H1 (cell line): ENCODE measurements around the gene ANXA6. TPM values are rescaled to one million over a fixed set of nuclear protein-coding genes. Genes with fewer than 3 reads are reported as not detected.

Experiments
- CTCF ChIA-PET: fragments of 300-600 bp; sonication (Branson Sonifier 250); formaldehyde crosslinking; loops from one replicate; lab custom pipeline; 2021; ENCODE audit not compliant: partially characterized antibody; lab: Charles Lee
- POLR2A ChIA-PET: fragments of 300-600 bp; sonication (Branson Sonifier 250); formaldehyde crosslinking; loops from one replicate; lab custom pipeline; 2021; ENCODE audit warnings: inconsistent platforms; ENCODE audit not compliant: partially characterized antibody; lab: Charles Lee
- DNase-seq, 2 experiments: peaks; one replicate each; pipeline versions ENCODE4 v3.0.0 to v3.0.0-alpha.2; 2010 to 2022; ENCODE audit warnings: low spot score in 2 of 2, low read depth in 1 of 2, mixed read lengths in 1 of 2
- FAIRE-seq: peaks from 2 replicates; lab custom pipeline; 2011; peaks lifted over from hg19 to GRCh38; lab: Jason Lieb, UNC
- H2AFZ ChIP-seq: 2 replicates; pipeline ENCODE4 v1.8.1; 2012; ENCODE audit warnings: low read length, inconsistent platforms
- H2AK5ac ChIP-seq: 2 replicates; pipeline ENCODE4 v1.6.1; 2013; ENCODE audit warnings: low read depth, low read length
- H2BK120ac ChIP-seq: replicated peaks from 2 replicates; pipeline ENCODE3; 2013; ENCODE audit warnings: low read depth, low read length, inconsistent platforms
- H2BK12ac ChIP-seq: 2 replicates; pipeline ENCODE4 v1.6.1; 2013; ENCODE audit warnings: low read depth, low read length
- H2BK15ac ChIP-seq: 2 replicates; pipeline ENCODE4 v1.6.1; 2013; ENCODE audit warnings: low read length
- H2BK20ac ChIP-seq: 2 replicates; pipeline ENCODE4 v1.6.1; 2013; ENCODE audit warnings: low read length
- H2BK5ac ChIP-seq: 2 replicates; pipeline ENCODE4 v1.6.1; 2013; ENCODE audit warnings: low read depth, low read length
- H3K14ac ChIP-seq: 2 replicates; pipeline ENCODE4 v1.6.1; 2013; ENCODE audit warnings: inconsistent platforms; ENCODE audit not compliant: insufficient read length
- H3K18ac ChIP-seq: 2 replicates; pipeline ENCODE4 v1.6.1; 2013; ENCODE audit warnings: low read length; ENCODE audit errors: extremely low read depth
- H3K23ac ChIP-seq: 2 replicates; pipeline ENCODE4 v1.6.1; 2013; ENCODE audit warnings: inconsistent platforms; ENCODE audit not compliant: insufficient read length
- H3K23me2 ChIP-seq: 2 replicates; pipeline ENCODE4 v1.6.1; 2013; ENCODE audit warnings: low read depth, low read length
- H3K27ac ChIP-seq: 2 replicates; pipeline ENCODE4 v1.6.1; 2011; ENCODE audit warnings: low read depth, low read length, inconsistent platforms
- H3K27me3 ChIP-seq, 4 experiments: replicated peaks in 1 of 4; 1 replicate in 1 of 4; 2 replicates in 3 of 4; pipeline versions ENCODE4 v1.6.1 to v1.8.1; 2011 to 2013; ENCODE audit warnings: low read length in 3 of 4, mild to moderate bottlenecking in 3 of 4, inconsistent platforms in 2 of 4, mixed read lengths in 2 of 4, moderate library complexity in 1 of 4; ENCODE audit not compliant: control insufficient read depth in 3 of 4, insufficient read depth in 3 of 4; ENCODE audit errors: extremely low read depth in 1 of 4
- H3K36me3 ChIP-seq, 4 experiments: 2 replicates each; pipeline versions ENCODE4 v1.6.1 to v1.8.1; 2011 to 2013; ENCODE audit warnings: mild to moderate bottlenecking in 4 of 4, low read length in 3 of 4, moderate library complexity in 2 of 4, control low read depth in 1 of 4, inconsistent platforms in 1 of 4; ENCODE audit not compliant: insufficient read depth in 4 of 4, control insufficient read depth in 2 of 4
- H3K4ac ChIP-seq: replicated peaks from 2 replicates; pipeline ENCODE3; 2013; ENCODE audit warnings: low read length, low read depth, mixed read lengths, inconsistent platforms; ENCODE audit not compliant: insufficient read length
- H3K4me1 ChIP-seq, 4 experiments: replicated peaks in 1 of 4; 1 replicate in 1 of 4; 2 replicates in 3 of 4; pipeline versions ENCODE4 v1.6.1 to v1.8.1; 2011 to 2013; ENCODE audit warnings: low read length in 3 of 4, inconsistent platforms in 2 of 4, mixed read lengths in 1 of 4; ENCODE audit not compliant: insufficient read depth in 4 of 4, control insufficient read depth in 3 of 4
- H3K4me2 ChIP-seq, 2 experiments: 2 replicates each; pipeline versions ENCODE4 v1.6.1 to v1.8.1; 2011 to 2013; ENCODE audit warnings: low read depth in 2 of 2, low read length in 2 of 2, control low read depth in 1 of 2, inconsistent platforms in 1 of 2, mild to moderate bottlenecking in 1 of 2; ENCODE audit not compliant: insufficient read depth in 1 of 2
- H3K4me3 ChIP-seq, 4 experiments: fragments of 200-600, 300-600 bp in 1 of 4; sonication (generic), shearing (Covaris generic), sonication (Bioruptor Twin) in 1 of 4; 2 replicates each; pipeline versions ENCODE4 v1.5.1 to v1.8.1; 2011 to 2016; ENCODE audit warnings: low read length in 4 of 4, low read depth in 3 of 4, control low read depth in 2 of 4, inconsistent platforms in 2 of 4, mild to moderate bottlenecking in 2 of 4, mixed read lengths in 1 of 4, moderate library complexity in 1 of 4; ENCODE audit not compliant: insufficient read depth in 2 of 4; ENCODE audit errors: extremely low read depth in 1 of 4
- H3K56ac ChIP-seq: replicated peaks from 2 replicates; pipeline ENCODE3; 2013; ENCODE audit warnings: low read depth, mild to moderate bottlenecking, mixed read lengths, low read length, inconsistent platforms; ENCODE audit not compliant: insufficient read length
- H3K79me1 ChIP-seq: 2 replicates; pipeline ENCODE4 v1.6.1; 2013; ENCODE audit warnings: low read depth, low read length, control low read depth
- H3K79me2 ChIP-seq, 2 experiments: 2 replicates each; pipeline versions ENCODE4 v1.6.1 to v1.8.1; 2012 to 2013; ENCODE audit warnings: low read length in 2 of 2, mild to moderate bottlenecking in 2 of 2, inconsistent platforms in 1 of 2; ENCODE audit not compliant: insufficient read depth in 2 of 2, control insufficient read depth in 1 of 2
- H3K9ac ChIP-seq, 4 experiments: replicated peaks in 1 of 4; 1 replicate in 1 of 4; 2 replicates in 3 of 4; pipeline versions ENCODE4 v1.6.1 to v1.8.1; 2011 to 2013; ENCODE audit warnings: low read depth in 3 of 4, low read length in 3 of 4, control low read depth in 2 of 4, mild to moderate bottlenecking in 2 of 4, moderate library complexity in 2 of 4, inconsistent platforms in 1 of 4; ENCODE audit errors: extremely low read depth in 1 of 4
- H3K9me3 ChIP-seq, 2 experiments: 2 replicates each; pipeline versions ENCODE4 v1.6.1 to v1.8.1; 2012 to 2013; ENCODE audit warnings: mild to moderate bottlenecking in 2 of 2, moderate library complexity in 2 of 2, control low read depth in 1 of 2, inconsistent platforms in 1 of 2, low read depth in 1 of 2, low read length in 1 of 2, mixed read lengths in 1 of 2; ENCODE audit not compliant: insufficient read depth in 2 of 2
- H4K20me1 ChIP-seq, 2 experiments: replicated peaks in 1 of 2; 2 replicates each; pipeline versions ENCODE3 to v1.8.1; 2011 to 2013; ENCODE audit warnings: inconsistent platforms in 2 of 2, low read length in 2 of 2, mild to moderate bottlenecking in 1 of 2; ENCODE audit not compliant: insufficient read depth in 2 of 2, control insufficient read depth in 1 of 2
- H4K5ac ChIP-seq: 2 replicates; pipeline ENCODE4 v1.6.1; 2013; ENCODE audit warnings: low read length, low read depth, mixed read lengths, inconsistent platforms; ENCODE audit not compliant: insufficient read length
- H4K8ac ChIP-seq: 2 replicates; pipeline ENCODE4 v1.8.0; 2013; ENCODE audit warnings: mild to moderate bottlenecking, moderate library complexity, low read length, inconsistent platforms; ENCODE audit not compliant: insufficient read depth; ENCODE audit errors: extremely low read depth
- H4K91ac ChIP-seq: replicated peaks from 2 replicates; pipeline ENCODE3; 2013; ENCODE audit warnings: low read length, mixed read lengths, inconsistent platforms; ENCODE audit not compliant: insufficient read length
- CREB1 ChIP-seq: IDR thresholded peaks from 2 replicates; pipeline ENCODE4 v1.6.1; 2012; ENCODE audit warnings: inconsistent platforms
- CTBP2 ChIP-seq: IDR thresholded peaks from 2 replicates; pipeline ENCODE4 v1.7.0; 2011; ENCODE audit warnings: borderline replicate concordance, mild to moderate bottlenecking, moderate library complexity, mixed read lengths, low read length; ENCODE audit not compliant: insufficient read depth, insufficient read length
- JUND ChIP-seq: IDR thresholded peaks from 2 replicates; pipeline ENCODE4 v1.6.1; 2011; ENCODE audit warnings: mild to moderate bottlenecking, improper control_type of control experiment, low read length
- KDM1A ChIP-seq: fragments of 200-600, 300-600 bp; sonication (generic); IDR thresholded peaks from 2 replicates; pipeline ENCODE4 v1.7.1; 2016; ENCODE audit warnings: mild to moderate bottlenecking, low read length, borderline replicate concordance
- POU5F1 ChIP-seq: IDR thresholded peaks from 2 replicates; pipeline ENCODE4 v1.6.1; 2011; ENCODE audit warnings: low read depth, mild to moderate bottlenecking, low read length, moderate library complexity
- SIX5 ChIP-seq: IDR thresholded peaks from 2 replicates; pipeline ENCODE4 v1.6.1; 2011; ENCODE audit warnings: mild to moderate bottlenecking, low read depth, low read length
- SP4 ChIP-seq: IDR thresholded peaks from 2 replicates; pipeline ENCODE4 v1.6.1; 2012; ENCODE audit warnings: low read length, inconsistent platforms
- TAF7 ChIP-seq: optimal IDR thresholded peaks from 2 replicates; pipeline ENCODE3; 2011; ENCODE audit warnings: low read depth, mild to moderate bottlenecking, inconsistent platforms, low read length, moderate library complexity, borderline replicate concordance
- TEAD4 ChIP-seq: IDR thresholded peaks from 2 replicates; pipeline ENCODE4 v1.6.1; 2012; ENCODE audit warnings: low read depth, low read length, inconsistent platforms, mixed read lengths
- WGBS, 2 experiments: shearing (Covaris generic) in 1 of 2; methylation state at CpG; one replicate each; pipeline versions ENCODE4 v1.1.6 to v1.1.7; 2013 to 2015; ENCODE audit warnings: low lambda C conversion rate in 2 of 2, mixed read lengths in 2 of 2, inconsistent platforms in 1 of 2, low coverage in 1 of 2, missing lambda C conversion rate in 1 of 2; ENCODE audit not compliant: insufficient replicate concordance in 2 of 2, insufficient coverage in 1 of 2, insufficient read length in 1 of 2; ENCODE audit errors: extremely low coverage in 1 of 2, missing lambda C conversion rate in 1 of 2; 5-methylcytosine and 5-hydroxymethylcytosine counted together
- polyA plus RNA-seq, 7 experiments: library from polyadenylated mRNA; depleted of rRNA in 3 of 7; stranded (reverse) in 5 of 7; unstranded in 2 of 7; fragments of >200 nt in 5 of 7; fragments of 200-250 nt in 2 of 7; gene quantifications; 1 replicate in 5 of 7; 2 replicates in 1 of 7; 4 replicates in 1 of 7; pipeline versions ENCODE4 v1.2.1 to v1.2.3, GENCODE V29; 2011 to 2013; ENCODE audit warnings: missing spikeins in 2 of 7, mixed read lengths in 2 of 7
- total RNA-seq: library from RNA; stranded (reverse); fragmentation: NEBNext Ultra II Directional; extraction: Animal tissue kit (Norgen Biotek cat#: 25700); gene quantifications from 2 replicates; pipeline ENCODE4 v1.2.1, GENCODE V29; 2021
- TF ChIP-seq, protein P1 (sequence below): IDR thresholded peaks from 2 replicates; pipeline ENCODE4 v1.6.1; 2012; ENCODE audit warnings: low read length, inconsistent platforms
- TF ChIP-seq, protein P2 (sequence below), 3 experiments: IDR thresholded peaks; 1 replicate in 2 of 3; 2 replicates in 1 of 3; pipeline versions ENCODE4 v1.5.1 to v1.6.1; 2011; ENCODE audit warnings: low read length in 3 of 3, mild to moderate bottlenecking in 3 of 3, inconsistent platforms in 2 of 3, low read depth in 1 of 3, moderate library complexity in 1 of 3; ENCODE audit not compliant: insufficient read depth in 1 of 3; ENCODE audit errors: control extremely low read depth in 1 of 3

The ANXA6 gene
- total and polyA plus RNA-seq, 2 of the 8 experiments (the other 6 are each of a cell fraction or from before 2014, with no cell fraction given) = 61.3 to 78.6 TPM

DNA sequence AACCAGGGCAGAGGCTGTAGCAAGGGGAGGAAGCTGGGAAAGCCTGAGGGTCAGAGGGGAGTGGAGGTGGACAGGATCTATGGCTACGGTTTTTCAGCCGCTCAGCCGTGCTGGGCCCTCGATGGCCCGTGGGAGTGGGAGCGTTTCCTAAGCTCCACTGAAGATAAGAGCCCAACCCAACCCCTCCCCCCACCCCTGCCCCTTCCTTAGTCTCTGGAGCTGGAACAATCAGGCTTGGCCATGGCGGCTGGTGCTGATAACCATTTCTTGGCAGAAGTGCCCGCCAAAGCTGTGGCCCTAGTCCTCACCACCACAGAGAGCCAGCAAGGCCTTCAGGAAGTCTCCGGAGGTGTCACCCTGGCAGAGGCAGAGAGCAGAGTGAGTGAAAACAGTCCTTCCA is 56.4 kb downstream of the ANXA6 start:
- Histone ChIP-seq H3K9me3 (no peaks in the 10 kb centered on the region), H3K18ac (no peak overlapping the region), H2BK20ac (no peak overlapping the region), H3K4me1 (peaks cover 0 to 2% (median 0%) of the 10 kb centered on the region in 4 experiments; a peak in 1 of 7 replicates), H2AFZ (no peak overlapping the region), H3K23me2 (no peaks in the 10 kb centered on the region), H2BK12ac (no peak overlapping the region), H3K14ac (no peak overlapping the region), H2AK5ac (no peak overlapping the region), H3K9ac (no peak overlapping the region), H3K4me2 (no peak overlapping the region), H3K4me3 (no peak overlapping the region), H2BK15ac (no peak overlapping the region), H4K91ac (no peak overlapping the region), H3K27ac (no peak overlapping the region), H4K20me1 (no peaks in the 10 kb centered on the region), H4K8ac (no peak overlapping the region), H3K4ac (no peak overlapping the region), H3K79me1 (no peaks in the 10 kb centered on the region), H3K23ac (no peak overlapping the region), H2BK5ac (no peak overlapping the region), H3K56ac (no peak overlapping the region), H4K5ac (no peak overlapping the region), H2BK120ac (no peak overlapping the region), H3K36me3 (no peaks in the 10 kb centered on the region; a peak in 1 of 8 replicates), H3K27me3 (no peaks in the 10 kb centered on the region), H3K79me2 (no peaks in the 10 kb centered on the region)
- FAIRE-seq = no peak
- DNase-seq = no peak
- 95% methylated on average over 8 of the region's 9 CpGs; no CpG with 5 or more reads in 1 of the 2 experiments for WGBS, 2 experiments
- ChIA-PET CTCF (interaction anchor here (0.8 to 7.4 kb wide), 4 partner anchors 14 to 53 kb away, joined by 3 to 42 read pairs (median 14); no protein-coding TSS in a partner anchor), POLR2A (no interaction called here)
- TF ChIP-seq CTBP2 (no peak), TEAD4 (no peak), TAF7 (no peak), SP4 (no peak), SIX5 (no peak), POU5F1 (no peak), CREB1 (no peak), KDM1A (no peak), JUND (no peak)
- TF ChIP-seq, protein P1, sequence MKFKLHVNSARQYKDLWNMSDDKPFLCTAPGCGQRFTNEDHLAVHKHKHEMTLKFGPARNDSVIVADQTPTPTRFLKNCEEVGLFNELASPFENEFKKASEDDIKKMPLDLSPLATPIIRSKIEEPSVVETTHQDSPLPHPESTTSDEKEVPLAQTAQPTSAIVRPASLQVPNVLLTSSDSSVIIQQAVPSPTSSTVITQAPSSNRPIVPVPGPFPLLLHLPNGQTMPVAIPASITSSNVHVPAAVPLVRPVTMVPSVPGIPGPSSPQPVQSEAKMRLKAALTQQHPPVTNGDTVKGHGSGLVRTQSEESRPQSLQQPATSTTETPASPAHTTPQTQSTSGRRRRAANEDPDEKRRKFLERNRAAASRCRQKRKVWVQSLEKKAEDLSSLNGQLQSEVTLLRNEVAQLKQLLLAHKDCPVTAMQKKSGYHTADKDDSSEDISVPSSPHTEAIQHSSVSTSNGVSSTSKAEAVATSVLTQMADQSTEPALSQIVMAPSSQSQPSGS = no peak
- TF ChIP-seq, protein P2, sequence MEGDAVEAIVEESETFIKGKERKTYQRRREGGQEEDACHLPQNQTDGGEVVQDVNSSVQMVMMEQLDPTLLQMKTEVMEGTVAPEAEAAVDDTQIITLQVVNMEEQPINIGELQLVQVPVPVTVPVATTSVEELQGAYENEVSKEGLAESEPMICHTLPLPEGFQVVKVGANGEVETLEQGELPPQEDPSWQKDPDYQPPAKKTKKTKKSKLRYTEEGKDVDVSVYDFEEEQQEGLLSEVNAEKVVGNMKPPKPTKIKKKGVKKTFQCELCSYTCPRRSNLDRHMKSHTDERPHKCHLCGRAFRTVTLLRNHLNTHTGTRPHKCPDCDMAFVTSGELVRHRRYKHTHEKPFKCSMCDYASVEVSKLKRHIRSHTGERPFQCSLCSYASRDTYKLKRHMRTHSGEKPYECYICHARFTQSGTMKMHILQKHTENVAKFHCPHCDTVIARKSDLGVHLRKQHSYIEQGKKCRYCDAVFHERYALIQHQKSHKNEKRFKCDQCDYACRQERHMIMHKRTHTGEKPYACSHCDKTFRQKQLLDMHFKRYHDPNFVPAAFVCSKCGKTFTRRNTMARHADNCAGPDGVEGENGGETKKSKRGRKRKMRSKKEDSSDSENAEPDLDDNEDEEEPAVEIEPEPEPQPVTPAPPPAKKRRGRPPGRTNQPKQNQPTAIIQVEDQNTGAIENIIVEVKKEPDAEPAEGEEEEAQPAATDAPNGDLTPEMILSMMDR (IDR thresholded peaks at IDR 0.05; ENCODE audit: control extremely low read depth in 1 of 3, insufficient read depth in 1 of 3, low read depth in 1 of 3, low read length in 3 of 3) = no peak
